NOMO-1 (cell line): ENCODE measurements around the gene ENO1.
A peak's percentile ranks its signal among the peaks of the same experiment; 100 is the strongest.
"Not testable (repeated sequence)": the region's sequence is repeated elsewhere in the genome, so short reads cannot be mapped to it uniquely, and the experiment has no call there.

Experiments used
- DNase-seq, 2 experiments: peaks; one replicate each; lab custom pipeline; 2025; ENCODE audit not compliant: unreplicated experiment in 2 of 2; lab: John Stamatoyannopoulos, UW

ENO1 gene

DNA sequence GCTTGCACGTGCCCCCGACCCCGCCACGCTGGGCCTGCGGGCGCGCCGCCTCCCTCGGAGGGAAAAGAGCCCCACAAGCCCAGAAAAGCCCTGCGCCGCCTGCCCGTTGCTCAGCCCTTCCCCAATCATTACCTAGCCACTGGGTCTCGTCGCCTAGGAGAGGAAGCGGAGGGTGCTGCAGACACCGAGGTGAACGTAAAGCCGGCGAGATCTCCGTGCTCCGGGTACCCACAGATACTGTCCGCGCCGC lies at the start of gene ENO1:
Gene ENO1, minus strand, starts transcription at position 239 of the 250 bp plus-strand sequence. CDS start 3,778 bp downstream, outside the sequence.
- DNase-seq: no peak

DNA sequence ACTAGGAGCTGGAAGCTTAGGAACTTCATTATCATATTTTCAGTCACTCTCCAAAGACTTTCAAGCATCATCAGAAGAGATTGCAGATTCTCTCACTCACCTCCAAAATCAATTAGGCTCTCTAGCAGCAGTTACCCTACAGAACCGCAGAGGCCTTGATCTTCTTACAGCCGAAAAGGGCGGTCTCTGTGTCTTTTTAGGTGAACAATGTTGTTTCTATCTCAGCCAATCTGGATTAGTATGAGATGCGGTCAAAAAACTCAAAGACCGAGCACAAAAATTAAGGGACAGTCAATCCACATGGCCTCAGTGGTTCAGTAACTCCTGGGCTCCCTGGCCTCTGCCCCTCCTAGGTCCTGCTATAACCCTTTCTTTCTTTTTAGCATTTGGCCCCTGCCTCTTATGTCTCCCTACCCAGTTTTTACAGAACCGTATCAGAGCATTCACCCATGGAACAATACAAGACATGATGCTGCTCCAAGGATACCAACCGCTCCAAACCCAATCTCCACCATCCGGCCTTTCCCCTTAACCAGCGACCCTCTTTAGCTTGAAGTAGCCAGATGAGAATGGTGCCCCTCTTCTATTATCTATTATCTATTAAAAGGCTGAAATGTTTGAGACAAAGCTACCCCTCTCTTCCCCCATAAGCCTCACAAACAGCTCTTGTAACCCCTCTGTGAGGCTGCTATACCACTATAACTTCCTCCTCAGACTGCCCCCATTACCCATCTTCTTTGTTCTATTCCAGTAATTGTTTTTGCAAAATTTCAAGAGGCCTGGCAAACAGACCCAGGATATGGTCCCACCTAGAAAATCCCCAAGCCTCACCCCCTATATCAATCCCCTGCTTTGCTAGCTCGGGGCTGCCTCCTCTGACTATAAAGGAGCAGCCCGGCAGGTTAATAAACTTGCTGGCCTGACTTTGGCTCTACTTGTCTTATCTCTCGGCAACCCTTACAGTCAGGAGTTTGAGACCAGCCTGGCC lies 48.5 kb upstream of the ENO1 start:
- no peak for DNase-seq

DNA sequence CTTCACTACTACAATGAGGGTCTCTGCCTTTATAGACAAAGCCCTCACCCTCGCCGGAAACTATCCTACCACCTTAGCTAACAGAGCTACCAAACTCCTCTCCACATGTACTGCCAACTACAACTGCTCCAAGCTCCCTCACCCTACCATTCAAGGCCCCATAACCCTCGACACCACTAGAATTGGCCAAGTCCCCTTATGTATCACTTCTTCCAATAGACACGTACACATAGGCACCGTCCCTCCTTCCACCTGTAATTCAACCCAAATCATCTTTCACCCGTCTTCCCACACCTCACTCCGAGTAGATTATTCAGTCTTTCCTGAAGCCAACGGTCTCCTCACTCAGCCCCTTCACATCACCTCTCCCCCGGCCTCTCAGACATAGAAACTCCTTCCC lies 47.5 kb upstream of the ENO1 start:
- DNase-seq: no peak

DNA sequence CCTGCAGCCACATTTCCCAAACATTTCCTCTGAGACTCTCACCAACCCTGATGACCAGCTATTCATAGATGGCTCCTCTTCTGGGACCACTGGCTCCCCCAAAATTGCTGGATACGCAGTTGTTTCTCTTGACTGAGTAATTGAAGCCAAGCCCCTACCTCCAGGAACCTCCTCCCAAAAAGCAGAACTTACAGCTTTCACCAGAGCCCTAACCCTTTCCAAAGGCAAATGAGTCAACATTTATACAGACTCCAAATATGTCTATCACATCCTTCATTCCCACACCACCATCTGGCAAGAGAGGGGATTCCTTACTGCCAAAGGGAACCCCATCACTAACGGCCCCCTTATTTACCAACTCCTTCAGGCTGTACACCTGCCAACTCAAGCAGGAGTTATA lies 46.9 kb upstream of the ENO1 start:
- DNase-seq: peak; percentile 64 to 67

DNA sequence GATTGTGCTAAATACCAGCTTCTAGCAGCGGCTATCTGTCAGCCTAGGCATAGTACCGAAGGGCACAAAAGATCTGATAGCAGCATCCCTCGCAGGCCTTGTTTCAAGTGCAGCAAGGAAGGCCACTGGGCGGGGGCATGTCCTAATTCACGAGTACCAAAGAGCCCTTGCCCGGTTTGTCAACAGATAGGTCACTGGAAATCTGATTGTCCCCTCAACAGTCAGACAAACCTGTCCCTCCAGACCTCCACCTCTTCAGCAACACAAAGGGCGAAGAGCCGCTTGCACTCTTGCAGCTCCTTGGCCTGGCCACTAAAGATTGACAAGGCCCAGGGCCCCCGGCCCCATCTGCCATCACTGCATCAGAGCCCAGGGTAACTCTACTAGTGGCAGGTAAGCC lies 44.5 kb upstream of the ENO1 start:
- DNase-seq: no peak

DNA sequence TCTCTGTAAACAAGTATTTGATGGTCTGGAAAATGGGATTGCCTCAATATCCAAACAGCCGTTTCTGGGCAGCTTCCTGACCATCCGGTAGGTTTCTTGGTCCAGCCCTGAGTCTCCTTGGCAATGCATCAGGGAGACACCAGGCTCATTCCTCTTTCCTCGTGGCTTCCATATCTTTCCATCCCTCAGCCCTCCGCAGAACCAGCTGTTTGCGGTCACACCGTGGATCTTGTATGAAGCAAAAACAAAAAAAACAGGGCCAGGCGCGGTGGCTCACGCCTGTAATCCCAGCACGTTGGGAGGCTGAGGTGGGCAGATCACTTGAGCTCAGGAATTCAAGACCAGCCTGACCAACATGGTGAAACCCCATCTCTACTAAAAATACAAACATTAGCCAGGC lies 39.0 kb upstream of the ENO1 start:
- DNase-seq: not testable (repeated sequence)

DNA sequence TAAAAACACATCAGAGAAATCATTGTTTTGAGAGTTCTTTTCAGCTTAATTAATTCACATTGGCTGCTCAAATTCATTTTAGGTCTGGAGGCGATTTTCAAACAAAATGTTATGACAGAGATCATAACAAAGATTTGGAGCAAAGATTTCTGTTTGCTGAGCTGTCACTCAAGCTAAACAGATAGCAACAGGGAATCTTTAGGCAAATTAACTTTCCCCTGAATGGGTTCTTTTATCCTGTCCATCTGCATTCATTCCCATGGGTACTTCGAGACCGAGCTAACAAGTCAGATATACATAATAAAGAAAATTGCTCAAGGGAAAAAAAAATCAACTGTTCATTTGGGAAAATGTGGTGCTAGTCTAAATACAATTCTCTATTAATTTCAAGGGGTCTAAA lies 37.0 kb upstream of the ENO1 start:
- no peak for DNase-seq

DNA sequence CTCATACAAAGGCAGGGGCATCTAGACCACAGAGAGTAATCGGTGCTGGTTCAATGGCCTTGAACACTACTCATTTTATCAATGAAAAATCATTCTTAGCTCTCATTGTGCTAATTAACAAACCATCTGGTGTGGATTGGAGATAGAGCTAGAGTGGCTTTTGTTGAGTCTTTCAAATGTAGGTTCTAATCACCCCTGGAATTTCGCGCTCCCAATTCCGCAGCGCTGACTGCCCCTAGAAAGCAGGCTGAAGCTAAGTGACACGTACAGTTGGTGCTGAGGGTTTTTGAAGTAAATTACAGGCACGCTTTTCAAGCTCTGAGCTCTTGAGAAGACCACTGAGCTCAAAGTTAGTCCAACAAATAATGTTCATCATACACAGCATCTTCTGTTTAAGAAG lies 36.0 kb upstream of the ENO1 start:
- no peak for DNase-seq

DNA sequence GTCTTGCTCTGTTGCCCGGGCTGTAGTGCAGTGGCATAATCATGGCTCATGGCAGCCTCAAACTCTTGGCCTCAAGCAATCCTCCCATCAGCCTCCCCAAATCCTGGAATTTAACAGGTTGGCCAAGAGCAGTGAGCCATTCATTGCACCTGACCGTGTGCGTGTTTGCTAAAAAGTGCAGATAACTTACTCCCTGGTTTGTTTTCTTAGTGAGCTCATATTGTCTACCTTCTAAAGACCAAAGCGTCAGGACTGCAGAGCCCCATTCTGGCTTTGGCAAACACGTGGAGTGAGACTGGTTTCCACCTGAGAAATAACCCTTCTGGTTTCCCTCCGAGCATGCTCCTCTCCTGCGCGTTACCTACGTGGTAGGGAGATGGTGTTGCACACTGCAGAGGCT lies 35.0 kb upstream of the ENO1 start:
- DNase-seq: no peak

DNA sequence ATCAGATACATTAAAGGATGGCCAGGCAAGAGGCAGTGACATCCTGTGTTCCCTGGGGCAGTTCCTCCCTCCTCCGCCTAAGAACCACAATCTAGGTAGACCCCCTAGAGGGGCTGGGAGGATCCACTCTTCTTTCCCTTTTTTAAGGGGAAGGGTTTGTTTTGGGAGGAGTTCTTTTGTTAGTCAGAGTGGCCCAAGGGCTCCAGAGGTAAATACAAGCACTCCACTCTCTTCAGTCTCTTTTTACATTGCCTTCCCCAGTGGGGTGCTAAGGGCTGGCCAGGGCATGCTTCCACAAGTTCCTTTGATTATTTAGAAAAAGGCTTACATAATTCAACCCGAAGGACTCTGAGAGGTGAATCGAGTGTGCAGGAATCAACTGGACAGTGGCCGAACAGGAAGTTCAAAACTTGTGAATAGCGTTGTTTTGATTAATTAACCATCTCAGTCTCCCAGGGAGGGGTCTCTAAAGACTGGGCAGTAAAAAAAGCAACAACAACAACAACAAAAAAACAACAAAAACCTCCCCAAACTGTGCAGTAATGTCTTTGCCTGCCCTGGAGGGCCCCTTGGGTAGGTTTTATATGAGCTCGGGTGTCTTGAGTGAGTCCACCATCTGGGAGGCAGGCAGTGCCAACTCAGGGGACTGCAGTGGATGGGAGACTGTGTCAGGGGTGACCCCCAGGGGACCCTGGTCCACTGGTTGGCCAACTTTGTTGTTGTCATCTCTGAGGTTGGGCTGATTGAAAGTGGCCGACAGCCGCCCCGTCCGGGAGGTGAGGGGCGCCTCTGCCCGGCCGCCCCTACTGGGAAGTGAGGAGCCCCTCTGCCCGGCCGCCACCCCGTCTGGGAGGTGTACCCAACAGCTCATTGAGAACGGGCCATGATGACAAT lies 33.2 kb upstream of the ENO1 start:
- no peak for DNase-seq

DNA sequence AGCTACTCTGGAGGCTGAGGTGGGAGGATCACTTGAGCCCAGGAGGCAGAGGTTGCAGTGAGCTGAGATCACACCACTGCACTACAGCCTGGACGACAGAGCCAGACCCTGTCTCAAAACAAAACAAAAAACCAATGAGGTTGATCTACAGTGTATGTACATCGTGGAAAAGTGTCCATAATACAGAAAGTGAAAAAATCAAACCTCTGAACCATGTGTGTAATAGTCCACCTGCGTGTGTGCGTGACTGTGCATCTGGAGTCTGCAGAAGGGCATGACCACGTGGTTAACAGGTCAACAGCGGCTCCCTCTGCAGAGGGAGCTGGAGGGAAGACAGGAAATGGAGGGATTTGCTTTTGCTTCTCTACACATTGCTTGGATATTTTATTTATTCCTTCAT lies 32.4 kb upstream of the ENO1 start:
- DNase-seq: no peak

DNA sequence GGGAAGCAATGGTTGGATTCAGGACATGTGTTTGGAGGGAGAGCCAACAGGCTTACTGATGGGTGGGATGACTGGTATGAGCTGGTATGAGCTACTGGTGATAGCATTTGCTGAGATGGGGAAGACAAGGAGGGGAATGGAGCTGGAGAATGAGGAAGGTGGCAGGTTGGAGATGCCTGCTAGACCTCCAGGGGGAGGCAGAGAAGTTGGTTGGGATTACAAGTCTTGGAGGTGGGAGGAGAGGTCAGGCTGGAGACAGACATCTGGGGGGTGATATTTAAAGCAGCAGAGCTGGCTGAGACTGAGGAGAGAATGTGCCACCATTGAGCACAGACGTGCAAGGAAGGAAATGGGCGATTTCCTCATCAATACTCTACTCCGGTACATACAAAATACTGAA lies 31.8 kb upstream of the ENO1 start:
- DNase-seq: no peak

DNA sequence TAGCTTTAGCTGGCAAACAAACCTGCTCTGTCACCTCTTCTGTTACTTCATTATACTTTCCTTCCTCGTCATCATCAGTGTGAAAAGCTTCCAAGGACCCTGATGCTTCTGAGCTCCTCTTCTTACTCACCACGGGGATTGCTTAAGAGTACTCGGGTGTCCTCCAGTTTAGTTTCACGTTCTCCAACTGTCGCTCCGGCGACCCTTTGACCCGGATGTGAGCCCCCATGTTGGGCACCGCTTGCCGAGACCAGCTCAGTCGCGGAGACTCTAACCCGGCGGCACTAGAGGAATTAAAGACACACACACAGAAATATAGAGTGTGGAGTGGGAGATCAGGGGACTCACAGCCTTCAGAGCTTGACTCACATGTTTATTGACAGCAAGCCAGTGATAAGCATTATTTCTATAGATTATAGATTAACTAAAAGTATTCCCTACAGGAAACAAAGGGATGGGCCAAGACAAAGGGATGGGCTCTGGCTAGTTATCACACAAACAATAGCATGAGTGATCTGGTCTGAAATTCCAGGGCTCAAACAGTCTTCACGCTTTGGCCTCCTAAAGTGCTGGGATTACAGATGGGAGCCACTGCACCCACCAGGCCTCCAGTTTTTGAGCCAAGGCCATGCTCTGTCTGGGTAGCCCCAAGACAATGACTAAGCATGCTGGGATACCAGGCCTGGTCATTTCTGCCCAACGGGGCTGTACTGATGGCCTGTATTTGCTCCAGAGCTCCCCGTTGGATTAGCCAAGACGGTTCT lies 30.1 kb upstream of the ENO1 start:
- peak; percentile 45 to 84 for DNase-seq

DNA sequence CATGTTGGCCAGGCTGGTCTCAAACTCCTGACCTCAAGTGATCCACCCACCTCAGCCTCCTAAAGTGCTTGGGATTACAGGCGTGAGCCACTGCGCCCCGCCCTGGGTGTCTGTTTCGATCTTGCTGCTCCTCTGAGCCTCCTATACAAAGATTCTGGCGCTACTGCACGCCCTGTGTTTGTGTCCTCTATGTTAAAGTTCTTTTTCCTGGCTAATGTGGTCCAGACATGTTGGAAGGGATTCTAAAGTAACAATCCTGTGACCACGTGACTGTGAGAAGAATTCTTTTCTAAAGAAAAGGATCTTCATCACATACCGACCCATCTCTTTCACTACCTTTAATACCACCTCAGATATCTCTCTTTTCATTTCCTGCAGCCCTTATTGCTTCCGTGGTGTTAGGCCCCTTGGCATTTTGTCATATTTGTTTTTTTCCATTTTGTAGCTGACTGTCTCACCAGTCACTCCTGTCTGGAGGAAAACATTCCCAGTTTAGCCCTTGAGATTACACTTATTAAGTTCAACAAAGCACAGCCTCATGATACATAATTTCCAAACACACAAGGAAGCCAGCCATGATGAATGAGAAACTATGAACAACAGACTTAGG lies 27.2 kb upstream of the ENO1 start:
- DNase-seq: no peak

DNA sequence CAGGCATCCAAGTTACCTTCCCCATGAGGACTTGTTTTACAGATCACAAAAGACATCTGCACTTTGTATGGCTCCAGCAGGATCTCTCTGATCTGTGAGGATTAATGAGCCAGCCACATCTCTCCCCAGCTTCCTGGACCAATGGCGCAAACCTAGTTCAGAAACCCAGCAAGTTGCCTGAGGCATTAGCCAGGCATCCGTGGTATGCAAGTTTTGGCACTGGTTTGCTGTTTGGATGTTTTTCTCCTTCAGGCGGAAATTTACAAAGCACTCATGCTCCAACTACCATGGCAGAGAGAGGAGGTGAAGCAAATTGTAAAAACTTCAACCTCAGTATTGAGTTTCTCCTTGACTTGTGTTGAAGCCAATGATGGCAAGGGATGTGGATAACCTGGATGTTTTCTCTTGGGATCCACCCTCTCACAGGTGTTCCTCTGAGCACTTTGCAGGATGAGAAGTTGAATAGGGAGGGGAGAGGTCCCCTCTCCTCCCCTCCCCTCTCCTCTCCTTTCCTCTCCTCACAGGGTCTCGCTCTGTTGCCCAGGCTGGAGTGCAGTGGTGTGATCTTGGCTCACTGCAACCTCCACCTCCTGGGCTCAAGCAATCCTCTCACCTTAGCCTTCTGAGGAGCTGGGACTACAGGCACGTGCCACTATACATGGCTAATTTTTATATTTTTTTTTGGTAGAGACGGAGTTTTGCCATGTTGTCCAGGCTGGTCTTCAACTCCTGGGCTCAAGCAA lies 25.6 kb upstream of the ENO1 start:
- DNase-seq: no peak

DNA sequence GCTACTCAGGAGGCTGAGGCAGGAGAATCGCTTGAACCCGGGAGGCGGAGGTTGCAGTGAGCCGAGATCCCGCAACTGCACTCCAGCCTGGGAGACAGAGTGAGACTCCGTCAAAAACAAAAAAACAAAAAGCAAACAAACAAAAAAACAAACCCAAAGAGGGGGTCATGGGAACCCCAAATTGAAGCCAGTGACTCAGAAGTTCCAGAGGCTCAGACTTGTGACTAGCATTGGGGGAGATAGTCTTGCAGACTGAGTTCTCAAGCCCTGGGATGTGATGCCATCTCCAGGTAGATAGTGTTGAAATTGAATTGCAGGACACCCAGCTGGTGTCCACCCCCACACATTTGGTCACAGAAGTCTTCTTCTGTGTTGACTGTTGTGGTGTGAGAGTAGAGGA lies 24.9 kb upstream of the ENO1 start:
- DNase-seq: no peak

DNA sequence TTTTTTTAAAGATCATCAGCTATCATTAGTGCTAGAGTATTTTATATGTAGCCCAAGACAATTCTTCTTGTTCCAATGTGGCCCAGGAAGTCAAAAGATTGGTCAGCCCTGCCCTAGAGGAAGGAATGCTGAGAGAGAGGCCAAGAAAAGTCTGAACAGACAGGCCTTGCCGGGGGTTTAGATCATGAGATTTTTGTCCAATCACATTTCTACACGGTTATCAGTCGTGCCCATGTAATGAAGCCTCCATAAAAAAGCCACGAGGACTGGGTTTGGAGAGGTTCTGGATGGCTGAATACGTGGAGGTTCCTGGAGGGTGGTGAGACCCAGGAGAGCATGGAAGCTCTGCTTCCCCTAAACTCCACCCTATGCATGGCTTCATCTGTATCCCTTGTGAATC lies 24.3 kb upstream of the ENO1 start:
- DNase-seq: no peak

DNA sequence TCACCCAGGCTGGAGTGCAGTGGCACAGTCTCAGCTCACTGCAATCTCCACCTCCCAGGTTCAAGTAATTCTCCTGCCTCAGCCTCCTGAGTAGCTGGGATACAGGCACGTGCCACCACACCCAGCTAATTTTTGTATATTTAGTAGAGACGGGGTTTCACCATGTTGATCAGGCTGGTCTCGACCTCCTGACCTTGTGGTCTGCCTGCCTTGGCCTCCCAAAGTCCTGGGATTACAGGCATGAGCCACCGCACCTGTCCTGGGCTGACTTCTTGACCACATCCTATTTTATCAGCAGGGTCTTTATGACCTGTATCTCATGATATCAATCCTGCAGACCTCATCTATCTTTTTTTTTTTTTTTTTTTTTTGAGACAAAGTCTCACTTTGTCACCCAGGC lies 22.2 kb upstream of the ENO1 start:
- not testable (repeated sequence) for DNase-seq

DNA sequence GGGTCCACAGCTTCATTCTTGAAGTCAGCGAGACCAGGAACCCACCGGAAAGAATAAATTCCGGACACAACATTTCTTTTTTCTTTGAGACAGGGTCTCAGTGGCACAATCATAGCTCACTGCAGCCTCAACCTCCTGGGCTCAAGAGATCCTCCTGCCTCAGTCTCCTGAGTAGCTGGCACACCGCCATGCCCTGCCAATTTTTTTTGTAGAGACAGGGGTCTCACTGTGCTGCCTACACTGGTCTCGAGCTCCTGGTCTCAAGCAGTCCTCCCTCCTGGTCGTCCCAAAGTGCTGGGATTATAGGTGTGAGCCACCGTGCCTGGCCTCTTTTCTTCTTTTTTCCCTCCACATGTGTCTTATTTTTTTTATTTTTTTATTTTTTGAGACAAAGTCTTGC lies 20.6 kb upstream of the ENO1 start:
- DNase-seq: no peak

DNA sequence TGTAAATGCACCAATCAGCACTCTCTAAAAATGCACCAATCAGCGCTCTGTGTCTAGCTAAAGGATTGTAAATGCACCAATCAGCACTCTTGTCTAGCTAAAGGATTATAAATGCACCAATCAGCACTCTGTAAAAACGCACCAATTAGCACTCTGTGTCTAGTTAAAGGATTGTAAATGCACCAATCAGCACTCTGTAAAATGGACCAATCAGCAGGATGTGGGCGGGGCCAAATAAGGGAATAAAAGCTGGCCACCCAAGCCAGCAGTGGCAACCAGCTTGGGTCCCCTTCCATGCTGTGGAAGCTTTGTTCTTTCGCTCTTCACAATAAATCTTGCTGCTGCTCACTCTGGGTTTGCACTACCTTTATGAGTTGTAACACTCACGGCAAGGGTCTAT lies 19.9 kb upstream of the ENO1 start:
- not testable (repeated sequence) for DNase-seq
